Body of pancreas (tissue), 4 donors: ENCODE measurements around the gene NEXN.

Experiments
- CTCF ChIP-seq, 7 experiments: fragments of 450-650 bp in 4 of 7; fragments of 200-600 bp in 3 of 7; sonication (generic) in 3 of 7; IDR thresholded peaks; one replicate each; pipeline ENCODE4 v1.5.1; 2016 to 2019; ENCODE audit warnings: antibody characterized with exemption in 7 of 7
- POLR2A ChIP-seq, 3 donors: fragments of 450-650 bp; IDR thresholded peaks; one replicate each; pipeline ENCODE4 v1.6.1; 2016; ENCODE audit warnings: antibody characterized with exemption in 3 of 3, mild to moderate bottlenecking in 2 of 3

DNA sequence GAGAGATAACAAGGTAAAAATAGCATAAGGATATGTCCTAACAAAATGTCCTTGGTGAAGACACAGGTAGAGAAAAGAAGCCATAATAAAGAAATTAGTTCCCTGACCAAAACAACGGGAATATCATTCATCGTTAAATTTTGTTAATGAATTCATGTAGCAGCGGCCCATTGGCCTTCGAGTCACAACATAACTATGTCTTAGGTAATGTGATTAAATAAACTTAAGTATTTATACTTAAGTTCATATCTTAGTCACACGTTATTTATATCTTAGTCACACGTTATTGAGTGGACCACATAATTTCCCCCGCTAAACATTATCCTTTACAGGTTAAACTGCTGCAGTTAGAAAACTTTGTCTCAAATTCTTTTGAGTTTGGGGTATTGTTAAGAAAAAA lies 1.2 kb downstream of the NEXN start:
- no peak for TF ChIP-seq CTCF (IDR thresholded peaks at IDR 0.05)
- TF ChIP-seq POLR2A (IDR thresholded peaks at IDR 0.05): no peak
